ENCODE results near the gene ZNF124.

The ZNF124 gene

DNA sequence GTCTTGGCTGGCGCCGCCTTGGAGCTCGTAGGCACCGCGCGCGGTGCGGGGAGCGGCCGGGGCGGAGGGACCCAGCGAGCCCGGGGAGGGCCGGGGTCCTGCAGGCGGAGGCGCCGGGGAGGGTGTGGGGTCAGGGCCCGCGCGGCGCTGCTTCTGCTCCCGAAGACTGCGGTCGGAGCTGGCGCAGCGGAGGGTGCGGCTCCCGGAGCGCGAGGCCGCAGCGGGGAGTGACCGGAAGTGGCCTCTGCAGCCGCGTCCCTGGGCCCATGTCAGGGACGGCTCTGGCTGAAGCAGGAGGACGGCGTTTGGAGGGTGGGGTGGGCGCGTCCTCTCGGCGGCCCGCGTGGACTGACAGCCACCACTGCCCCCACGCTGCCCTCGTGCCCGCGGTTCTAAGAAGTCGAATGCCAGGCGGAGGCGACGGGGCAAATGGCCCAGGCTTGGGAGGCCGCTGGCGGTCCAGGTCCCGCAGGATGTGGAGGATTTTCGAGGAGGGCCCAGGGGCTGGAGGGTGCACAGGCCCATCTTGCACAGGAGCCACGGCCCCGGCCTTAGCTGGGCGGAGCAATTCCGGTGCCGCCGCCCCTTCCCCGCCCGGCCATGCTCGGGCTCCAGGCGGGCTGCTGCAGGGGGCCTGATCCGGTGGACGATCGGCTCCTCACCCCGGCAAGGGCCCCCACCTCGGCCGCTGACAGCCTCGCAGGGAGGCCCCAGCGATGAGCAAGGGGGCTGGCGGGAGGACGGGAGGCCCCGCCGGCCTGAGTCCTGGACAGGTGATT, 59.9 kb downstream of the ZNF124 start:
- no peak for DNase-seq

DNA sequence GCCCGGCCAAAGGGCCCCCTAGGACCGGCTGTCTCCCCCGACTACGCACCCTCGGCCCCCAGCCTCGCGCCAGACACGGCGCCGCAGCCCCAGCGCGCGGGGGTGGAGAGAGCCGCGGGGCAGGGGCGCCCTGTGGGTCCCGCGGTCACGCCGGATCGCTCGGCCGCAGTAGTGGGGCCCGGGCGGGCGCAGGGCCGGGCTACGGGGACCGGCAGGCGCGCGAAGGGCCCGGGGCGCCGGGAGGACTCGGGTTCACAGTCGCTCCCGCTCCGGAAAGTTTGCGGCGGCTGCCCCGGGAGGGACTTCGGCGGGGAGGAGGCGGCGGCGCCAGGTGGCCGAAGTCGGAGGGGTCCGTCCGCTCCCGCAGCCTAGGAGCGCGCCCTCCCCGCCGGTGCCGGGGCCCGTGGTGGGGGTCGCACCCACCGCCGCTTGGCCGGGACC, 60.5 kb downstream of the ZNF124 start:
- DNase-seq, result no peak

DNA sequence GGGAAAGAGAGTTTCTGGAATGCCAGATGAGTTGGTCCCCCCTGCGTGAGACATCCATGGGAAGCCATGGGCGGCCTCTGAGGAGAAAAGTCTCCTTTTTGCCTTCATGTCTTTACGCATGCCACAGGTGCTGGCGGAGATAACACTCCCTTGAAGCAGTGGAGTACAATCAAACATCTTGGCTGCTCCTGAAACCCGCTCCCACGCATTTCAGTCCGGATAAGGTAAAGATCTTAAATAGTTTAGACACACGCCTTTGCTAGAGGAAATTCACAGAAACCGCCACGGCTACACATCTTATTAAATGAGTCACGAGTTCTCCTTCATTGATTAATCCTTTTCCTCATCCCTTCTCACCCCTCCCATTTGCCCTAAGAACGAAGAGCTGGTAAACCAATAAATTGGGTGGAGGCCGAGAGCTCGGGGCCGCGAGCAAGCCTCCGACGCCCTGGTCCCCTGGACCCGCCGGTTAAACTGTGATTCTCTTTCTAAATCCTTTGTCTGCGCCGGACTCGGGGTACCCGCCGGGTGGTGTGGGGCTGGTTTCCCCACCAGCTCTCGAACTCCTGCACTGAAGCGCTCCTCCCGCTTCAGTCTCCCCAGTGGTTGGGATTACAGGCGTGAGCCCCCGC, 61.1 kb downstream of the ZNF124 start:
- no peak for DNase-seq

DNA sequence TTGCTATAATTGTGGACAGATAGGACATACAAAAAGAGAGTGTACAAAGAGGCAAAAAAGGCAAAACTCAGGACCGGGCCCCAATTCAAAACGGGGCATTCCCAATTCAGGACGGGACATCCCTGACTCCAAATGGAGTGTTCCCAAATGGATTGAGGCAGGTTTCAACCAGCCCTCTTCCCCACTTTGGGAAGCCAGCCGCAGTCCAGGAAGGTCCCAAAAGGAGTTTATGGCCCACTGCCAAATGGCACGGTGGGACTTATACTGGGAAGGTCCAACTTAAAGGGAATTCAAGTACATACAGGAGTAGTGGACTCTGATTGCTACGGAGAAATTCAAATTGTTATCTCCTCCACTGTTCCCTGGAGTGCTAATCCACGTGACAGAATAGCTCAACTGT, 64.1 kb downstream of the ZNF124 start:
- no peak for DNase-seq

DNA sequence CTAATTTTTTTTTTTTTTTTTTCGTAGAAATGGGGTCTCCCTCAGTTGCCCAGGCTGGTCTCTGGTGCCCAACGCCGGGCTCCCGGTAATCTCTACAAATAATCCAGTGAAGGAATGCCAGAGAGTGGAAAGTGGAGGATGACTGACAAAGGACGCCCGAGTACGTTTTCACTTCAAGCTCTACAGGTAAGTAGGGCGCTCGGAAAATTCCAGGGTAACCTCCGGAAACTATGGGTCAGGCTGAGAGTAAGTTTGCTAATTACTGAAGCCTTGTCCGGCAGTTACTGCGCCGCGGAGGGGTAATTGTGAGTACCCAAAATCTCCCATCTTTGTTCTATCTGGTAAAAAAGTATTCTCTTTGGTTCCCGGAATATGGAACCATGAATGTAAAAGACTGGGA, 65.9 kb downstream of the ZNF124 start:
- DNase-seq, result no peak
